SU-DHL-6 (cell line): ENCODE measurements around the gene LRP1B.

Experiments used
- EZH2phosphoT487 ChIP-seq: fragments of 200-600 bp; sonication (generic), shearing (Covaris generic); conservative IDR thresholded peaks from 2 replicates; pipeline ENCODE4 v1.6.1; 2018; ENCODE audit warnings: mild to moderate bottlenecking, antibody characterized with exemption, low read length, moderate library complexity, mixed read lengths
- TF ChIP-seq, protein P1 (sequence below): fragments of 200-600 bp; sonication (generic); IDR thresholded peaks from one replicate; pipeline ENCODE4 v1.5.1; 2017; ENCODE audit warnings: antibody characterized with exemption, mild to moderate bottlenecking, low read length, moderate library complexity; ENCODE audit not compliant: insufficient read depth, poor library complexity, severe bottlenecking

DNA sequence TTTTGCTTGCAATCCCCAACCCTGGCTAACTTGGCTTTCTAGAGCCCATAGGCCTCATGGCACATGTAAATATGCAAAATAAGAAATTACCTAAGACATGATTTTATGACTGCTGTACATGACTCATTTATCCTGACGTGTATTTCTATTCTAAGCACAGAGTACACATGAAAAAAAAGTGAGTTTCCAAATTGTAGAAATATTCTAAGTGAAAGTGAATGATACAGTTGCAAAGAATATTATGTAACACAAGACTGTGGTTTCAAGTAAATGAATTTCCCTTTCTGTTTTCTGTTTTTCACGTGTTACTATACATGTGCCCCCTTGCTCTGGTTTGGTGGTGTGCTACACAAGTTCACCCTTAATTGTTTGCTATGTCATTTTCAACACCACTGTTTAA is 162.4 kb downstream of the LRP1B start:
- TF ChIP-seq, protein P1, sequence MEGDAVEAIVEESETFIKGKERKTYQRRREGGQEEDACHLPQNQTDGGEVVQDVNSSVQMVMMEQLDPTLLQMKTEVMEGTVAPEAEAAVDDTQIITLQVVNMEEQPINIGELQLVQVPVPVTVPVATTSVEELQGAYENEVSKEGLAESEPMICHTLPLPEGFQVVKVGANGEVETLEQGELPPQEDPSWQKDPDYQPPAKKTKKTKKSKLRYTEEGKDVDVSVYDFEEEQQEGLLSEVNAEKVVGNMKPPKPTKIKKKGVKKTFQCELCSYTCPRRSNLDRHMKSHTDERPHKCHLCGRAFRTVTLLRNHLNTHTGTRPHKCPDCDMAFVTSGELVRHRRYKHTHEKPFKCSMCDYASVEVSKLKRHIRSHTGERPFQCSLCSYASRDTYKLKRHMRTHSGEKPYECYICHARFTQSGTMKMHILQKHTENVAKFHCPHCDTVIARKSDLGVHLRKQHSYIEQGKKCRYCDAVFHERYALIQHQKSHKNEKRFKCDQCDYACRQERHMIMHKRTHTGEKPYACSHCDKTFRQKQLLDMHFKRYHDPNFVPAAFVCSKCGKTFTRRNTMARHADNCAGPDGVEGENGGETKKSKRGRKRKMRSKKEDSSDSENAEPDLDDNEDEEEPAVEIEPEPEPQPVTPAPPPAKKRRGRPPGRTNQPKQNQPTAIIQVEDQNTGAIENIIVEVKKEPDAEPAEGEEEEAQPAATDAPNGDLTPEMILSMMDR = no peak
- no peak for TF ChIP-seq EZH2phosphoT487
